K562 (cell line): ENCODE results near the gene PCSK6. TPM values are rescaled to one million over a fixed set of nuclear protein-coding genes. Genes with fewer than 3 reads are reported as not detected.

Source experiments
- ATAC-seq: fragments of 200-7000 bp; cut with Tn5 transposase; 3 replicates; pipeline ENCODE4 v1.9.1; 2020; ENCODE audit warnings: moderate library complexity
- BruUV-seq: library from RNA; stranded (reverse); fragments of 400-500 nt; replicated peaks from 2 replicates; lab custom pipeline; 2021; lab: Mats Ljungman, UMichigan
- CTCF ChIA-PET: fragments of 300-600 bp; formaldehyde crosslinking; extraction: SDS; loops from one replicate; lab custom pipeline; 2021; ENCODE audit warnings: low intra/inter-chr PET ratio; lab: Yijun Ruan, JAX
- POLR2A ChIA-PET: fragments of 300-600, 350-650 bp; sonication (Branson Sonifier 250); formaldehyde crosslinking; extraction: SDS; loops from one replicate; lab custom pipeline; 2021; ENCODE audit warnings: antibody characterized with exemption, inconsistent platforms; lab: Yijun Ruan, JAX
- DNase-seq, 4 experiments: peaks; one replicate each; pipeline versions ENCODE4 v3.0.0 to v3.0.0-alpha.2; 2011 to 2018; ENCODE audit warnings: low spot score in 3 of 4, mixed read lengths in 3 of 4; ENCODE audit errors: extremely low read depth in 1 of 4
- FAIRE-seq: peaks from 2 replicates; lab custom pipeline; 2011; peaks lifted over from hg19 to GRCh38; lab: Jason Lieb, UNC
- H2AFZ ChIP-seq: 2 replicates; pipeline ENCODE4 v1.6.0; 2011; ENCODE audit warnings: low read depth, low read length, control low read depth, inconsistent platforms
- H3K27ac ChIP-seq: fragments of 200-600 bp; 3 replicates; pipeline ENCODE4 v1.8.0; 2011; ENCODE audit warnings: low read depth, mild to moderate bottlenecking, control low read depth, inconsistent platforms, low read length, moderate library complexity, mixed read lengths; ENCODE audit errors: extremely low read depth
- H3K27me3 ChIP-seq, 2 experiments: fragments of 300-600 bp in 1 of 2; 2 replicates in 1 of 2; 3 replicates in 1 of 2; pipeline versions ENCODE4 v1.6.0 to v1.8.0; 2011; ENCODE audit warnings: inconsistent platforms in 2 of 2, low read length in 2 of 2, mild to moderate bottlenecking in 1 of 2, mixed read lengths in 1 of 2, moderate library complexity in 1 of 2; ENCODE audit not compliant: control insufficient read depth in 2 of 2, insufficient read depth in 2 of 2
- H3K36me3 ChIP-seq: fragments of 300-600 bp; 3 replicates; pipeline ENCODE4 v1.8.0; 2011; ENCODE audit warnings: mild to moderate bottlenecking, low read length, inconsistent platforms; ENCODE audit not compliant: control insufficient read depth, insufficient read depth
- H3K4me1 ChIP-seq, 2 experiments: fragments of 200-600 bp in 1 of 2; replicated peaks in 1 of 2; 2 replicates in 1 of 2; 3 replicates in 1 of 2; pipeline versions ENCODE4 v1.5.1 to v1.8.0; 2011; ENCODE audit warnings: inconsistent platforms in 2 of 2, low read length in 2 of 2, mild to moderate bottlenecking in 1 of 2, mixed read lengths in 1 of 2, moderate library complexity in 1 of 2; ENCODE audit not compliant: control insufficient read depth in 2 of 2, insufficient read depth in 2 of 2
- H3K4me2 ChIP-seq: 2 replicates; pipeline ENCODE4 v1.6.1; 2011; ENCODE audit warnings: low read length, control low read depth, inconsistent platforms, mixed read lengths; ENCODE audit not compliant: insufficient read depth
- H3K4me3 ChIP-seq: fragments of 200-600 bp; sonication (generic), shearing (Covaris generic); 2 replicates; pipeline ENCODE4 v1.5.1; 2016; ENCODE audit warnings: control low read depth, inconsistent platforms
- H3K79me2 ChIP-seq: fragments of 200-600 bp; 3 replicates; pipeline ENCODE4 v1.8.0; 2011; ENCODE audit warnings: low read length, inconsistent platforms; ENCODE audit not compliant: control insufficient read depth, insufficient read depth
- H3K9ac ChIP-seq, 2 experiments: 2 replicates each; pipeline versions ENCODE4 v1.6.0 to v1.6.1; 2011; ENCODE audit warnings: low read depth in 2 of 2, low read length in 2 of 2, control low read depth in 1 of 2, inconsistent platforms in 1 of 2, mild to moderate bottlenecking in 1 of 2, mixed read lengths in 1 of 2; ENCODE audit not compliant: insufficient read depth in 1 of 2
- H3K9me1 ChIP-seq: one replicate; pipeline ENCODE4 v1.6.0; 2011; ENCODE audit warnings: inconsistent platforms, mild to moderate bottlenecking, low read length, moderate library complexity; ENCODE audit not compliant: control insufficient read depth, insufficient read depth
- H3K9me3 ChIP-seq: replicated peaks from 2 replicates; pipeline ENCODE4 v1.5.1; 2011; ENCODE audit warnings: low read depth, low read length, inconsistent platforms; ENCODE audit not compliant: control insufficient read depth, insufficient read depth
- H4K20me1 ChIP-seq: replicated peaks from 2 replicates; pipeline ENCODE4 v1.6.1; 2011; ENCODE audit warnings: low read length, inconsistent platforms, mixed read lengths; ENCODE audit not compliant: control insufficient read depth, insufficient read depth
- MTA3 ChIP-seq: fragments of 450-650 bp; formaldehyde crosslinking; IDR thresholded peaks from 2 replicates; pipeline ENCODE4 v1.6.1; 2017; ENCODE audit warnings: mild to moderate bottlenecking, borderline replicate concordance
- RBM17 ChIP-seq: fragments of 200-400 bp; formaldehyde crosslinking; IDR thresholded peaks from 2 replicates; pipeline ENCODE4 v1.6.1; 2017; ENCODE audit warnings: low read depth, mild to moderate bottlenecking, low read length, borderline replicate concordance
- SP2 ChIP-seq: IDR thresholded peaks from 2 replicates; pipeline ENCODE4 v1.6.1; 2011; ENCODE audit warnings: mild to moderate bottlenecking, low read depth, low read length, moderate library complexity; ENCODE audit not compliant: poor library complexity, severe bottlenecking; ENCODE audit errors: extremely low read depth
- ZBTB1 ChIP-seq: sonication (generic); formaldehyde crosslinking; IDR thresholded peaks from 2 replicates; pipeline ENCODE4 v1.8.1; 2023; ENCODE audit warnings: missing genetic modification reagents, low read depth, mild to moderate bottlenecking, borderline replicate concordance
- ZNF217 ChIP-seq: sonication (generic); formaldehyde crosslinking; IDR thresholded peaks from 2 replicates; pipeline ENCODE4 v1.8.0; 2022; ENCODE audit warnings: mild to moderate bottlenecking, missing genetic modification reagents
- ZNF311 ChIP-seq: fragments of 250-450 bp; sonication (Bioruptor Pico); IDR thresholded peaks from 2 replicates; pipeline ENCODE4 v1.4.0; 2020; ENCODE audit warnings: mild to moderate bottlenecking, moderate library complexity
- WGBS: fragments of 100-300 bp; shearing (Covaris generic); methylation state at CpG from one replicate; pipeline ENCODE4 v1.1.6; 2016; ENCODE audit warnings: low coverage, mixed read lengths; ENCODE audit not compliant: insufficient coverage; ENCODE audit errors: missing lambda C conversion rate; 5-methylcytosine and 5-hydroxymethylcytosine counted together
- in situ Hi-C: fragments of 300-500 bp; cut with MboI; formaldehyde crosslinking; loops from 4 replicates; pipeline ENCODE4 v1.15.0; 2018; ENCODE audit warnings: inconsistent platforms, mixed read lengths
- intact Hi-C: fragments of 100-400 bp; cut with micrococcal nuclease; formaldehyde crosslinking; loops from 2 replicates; pipeline ENCODE4 v1.14.2; 2022
- polyA plus RNA-seq, 8 experiments: library from polyadenylated mRNA; depleted of rRNA in 4 of 8; stranded (reverse) in 5 of 8; unstranded in 3 of 8; fragments of >200 nt; fragmentation: Nextera tagmentation in 2 of 8; fragmentation: Illumina TruSeq in 1 of 8; extraction: Ambion mirVana in 2 of 8; extraction: Trizol in 1 of 8; gene quantifications; 2 replicates each; pipeline versions ENCODE4 v1.2.1 to v1.2.3, GENCODE V29; 2011 to 2014; ENCODE audit warnings: inconsistent platforms in 1 of 8, missing spikeins in 1 of 8
- total RNA-seq, 7 experiments: library from RNA; depleted of rRNA in 6 of 7; stranded (reverse); fragments of >200 nt in 6 of 7; fragmentation: Illumina TruSeq in 2 of 7; extraction: Trizol in 2 of 7; gene quantifications; 2 replicates each; pipeline versions ENCODE4 v1.2.1 to v1.2.3, GENCODE V29; 2011 to 2021; ENCODE audit warnings: low replicate concordance in 1 of 7
- TF ChIP-seq, protein P1 (sequence below), 3 experiments: fragments of 200-800 bp in 1 of 3; fragments of 250-450 bp in 1 of 3; fragments of 450-650 bp in 1 of 3; sonication (Bioruptor Pico) in 1 of 3; sonication (Bioruptor generic) in 1 of 3; formaldehyde crosslinking in 1 of 3; IDR thresholded peaks; 2 replicates each; pipeline versions ENCODE4 v1.6.1 to v1.8.0; 2016 to 2022; ENCODE audit warnings: mild to moderate bottlenecking in 2 of 3, missing genetic modification characterization in 2 of 3, missing compliant biosample characterization in 1 of 3, moderate library complexity in 1 of 3
- TF ChIP-seq, protein P2 (sequence below), 3 experiments: IDR thresholded peaks in 2 of 3; conservative IDR thresholded peaks in 1 of 3; 2 replicates each; pipeline ENCODE4 v1.5.1; 2011 to 2012; ENCODE audit warnings: low read length in 3 of 3, mild to moderate bottlenecking in 3 of 3, control low read depth in 2 of 3, improper control_type of control experiment in 1 of 3, inconsistent platforms in 1 of 3, low read depth in 1 of 3, mixed read lengths in 1 of 3, moderate library complexity in 1 of 3; ENCODE audit not compliant: insufficient read depth in 2 of 3

The PCSK6 gene
- total and polyA plus RNA-seq, 9 of the 15 experiments (the other 6 are each of a cell fraction or from before 2014, with no cell fraction given) = 2.2 to 32.6 (median 14.5) TPM

GRCh38 chr15:101501703-101502373 lies 12.3 kb upstream of the PCSK6 start:
- Histone ChIP-seq H3K4me2 (peak overlapping the region; percentile 22), H3K27me3 (peaks cover 4 to 47% of the 10 kb centered on the region in 2 experiments; a peak in 4 of 5 replicates), H3K4me1 (peaks cover 18 to 26% of the 10 kb centered on the region in 2 experiments; a peak in 4 of 5 replicates), H3K9me3 (no peaks in the 10 kb centered on the region), H3K9me1 (peaks cover 3% of the 10 kb centered on the region), H3K27ac (no peak overlapping the region; the same call in 2 of the 3 replicates), H2AFZ (peak overlapping the region; percentile 47), H3K4me3 (no peak overlapping the region), H3K9ac (no peak overlapping the region; a peak in 1 of 4 replicates), H4K20me1 (no peaks in the 10 kb centered on the region), H3K36me3 (no peaks in the 10 kb centered on the region), H3K79me2 (no peaks in the 10 kb centered on the region)
- in situ Hi-C loops = no loop called here
- no peak for FAIRE-seq
- no TSS peak for BruUV-seq
- peak; percentile 51 to 67 (median 54) for DNase-seq
- peak; percentile 87 for ATAC-seq
- WGBS = 16% methylated on average over 20 of the region's 23 CpGs
- CTCF ChIA-PET = interaction anchor here (0.6 to 0.8 kb wide), 3 partner anchors 51 to 216 kb away, joined by 3 to 7 read pairs (median 3); no protein-coding TSS in a partner anchor
- POLR2A ChIA-PET = interaction anchor here (0.6 to 1.2 kb wide), 4 partner anchors 32 to 207 kb away, joined by 3 to 4 read pairs (median 3); partner anchors contain the start of gene SNRPA1
- intact Hi-C loops = loop anchor here (2.0 kb wide), 1 partner anchor 201 kb away; no protein-coding TSS in a partner anchor
- TF ChIP-seq, protein P1, sequence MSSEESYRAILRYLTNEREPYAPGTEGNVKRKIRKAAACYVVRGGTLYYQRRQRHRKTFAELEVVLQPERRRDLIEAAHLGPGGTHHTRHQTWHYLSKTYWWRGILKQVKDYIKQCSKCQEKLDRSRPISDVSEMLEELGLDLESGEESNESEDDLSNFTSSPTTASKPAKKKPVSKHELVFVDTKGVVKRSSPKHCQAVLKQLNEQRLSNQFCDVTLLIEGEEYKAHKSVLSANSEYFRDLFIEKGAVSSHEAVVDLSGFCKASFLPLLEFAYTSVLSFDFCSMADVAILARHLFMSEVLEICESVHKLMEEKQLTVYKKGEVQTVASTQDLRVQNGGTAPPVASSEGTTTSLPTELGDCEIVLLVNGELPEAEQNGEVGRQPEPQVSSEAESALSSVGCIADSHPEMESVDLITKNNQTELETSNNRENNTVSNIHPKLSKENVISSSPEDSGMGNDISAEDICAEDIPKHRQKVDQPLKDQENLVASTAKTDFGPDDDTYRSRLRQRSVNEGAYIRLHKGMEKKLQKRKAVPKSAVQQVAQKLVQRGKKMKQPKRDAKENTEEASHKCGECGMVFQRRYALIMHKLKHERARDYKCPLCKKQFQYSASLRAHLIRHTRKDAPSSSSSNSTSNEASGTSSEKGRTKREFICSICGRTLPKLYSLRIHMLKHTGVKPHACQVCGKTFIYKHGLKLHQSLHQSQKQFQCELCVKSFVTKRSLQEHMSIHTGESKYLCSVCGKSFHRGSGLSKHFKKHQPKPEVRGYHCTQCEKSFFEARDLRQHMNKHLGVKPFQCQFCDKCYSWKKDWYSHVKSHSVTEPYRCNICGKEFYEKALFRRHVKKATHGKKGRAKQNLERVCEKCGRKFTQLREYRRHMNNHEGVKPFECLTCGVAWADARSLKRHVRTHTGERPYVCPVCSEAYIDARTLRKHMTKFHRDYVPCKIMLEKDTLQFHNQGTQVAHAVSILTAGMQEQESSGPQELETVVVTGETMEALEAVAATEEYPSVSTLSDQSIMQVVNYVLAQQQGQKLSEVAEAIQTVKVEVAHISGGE (CRISPR knock-in tag; IDR thresholded peaks at IDR 0.05) = no peak
- TF ChIP-seq, protein P2, sequence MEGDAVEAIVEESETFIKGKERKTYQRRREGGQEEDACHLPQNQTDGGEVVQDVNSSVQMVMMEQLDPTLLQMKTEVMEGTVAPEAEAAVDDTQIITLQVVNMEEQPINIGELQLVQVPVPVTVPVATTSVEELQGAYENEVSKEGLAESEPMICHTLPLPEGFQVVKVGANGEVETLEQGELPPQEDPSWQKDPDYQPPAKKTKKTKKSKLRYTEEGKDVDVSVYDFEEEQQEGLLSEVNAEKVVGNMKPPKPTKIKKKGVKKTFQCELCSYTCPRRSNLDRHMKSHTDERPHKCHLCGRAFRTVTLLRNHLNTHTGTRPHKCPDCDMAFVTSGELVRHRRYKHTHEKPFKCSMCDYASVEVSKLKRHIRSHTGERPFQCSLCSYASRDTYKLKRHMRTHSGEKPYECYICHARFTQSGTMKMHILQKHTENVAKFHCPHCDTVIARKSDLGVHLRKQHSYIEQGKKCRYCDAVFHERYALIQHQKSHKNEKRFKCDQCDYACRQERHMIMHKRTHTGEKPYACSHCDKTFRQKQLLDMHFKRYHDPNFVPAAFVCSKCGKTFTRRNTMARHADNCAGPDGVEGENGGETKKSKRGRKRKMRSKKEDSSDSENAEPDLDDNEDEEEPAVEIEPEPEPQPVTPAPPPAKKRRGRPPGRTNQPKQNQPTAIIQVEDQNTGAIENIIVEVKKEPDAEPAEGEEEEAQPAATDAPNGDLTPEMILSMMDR (IDR thresholded peaks at IDR 0.05 in 2 of 3, conservative IDR thresholded peaks at IDR 0.05 in 1 of 3; ENCODE audit: insufficient read depth in 2 of 3, low read depth in 1 of 3, low read length in 3 of 3) = peak; percentile 52 to 69 (median 62)
- TF ChIP-seq ZNF311 (CRISPR knock-in tag) = no peak
- TF ChIP-seq ZBTB1 = no peak
- TF ChIP-seq SP2 = no peak
- TF ChIP-seq RBM17 = no peak
- TF ChIP-seq ZNF217 = no peak
- 0 out of 2 replicates have a peak, but pooled peaks have one; percentile 38 for TF ChIP-seq MTA3
